PC-3 (cell line): ENCODE data around the gene MIPOL1. TPM values are rescaled to one million over a fixed set of nuclear protein-coding genes. Genes with fewer than 3 reads are reported as not detected.

Experiments
- ATAC-seq: fragments of 200-7000 bp; cut with Tn5 transposase; 2 replicates; pipeline ENCODE4 v1.9.1; 2020; ENCODE audit warnings: mild to moderate bottlenecking, moderate library complexity
- BruUV-seq: library from RNA; stranded (reverse); fragments of 400-500 nt; replicated peaks from 2 replicates; lab custom pipeline; 2021; lab: Mats Ljungman, UMichigan
- CTCF ChIA-PET: fragments of 300-600 bp; sonication (Branson Sonifier 250); formaldehyde crosslinking; loops from one replicate; lab custom pipeline; 2022; ENCODE audit warnings: antibody characterized with exemption; lab: Charles Lee
- POLR2A ChIA-PET: fragments of 300-600 bp; sonication (Branson Sonifier 250); formaldehyde crosslinking; loops from one replicate; lab custom pipeline; 2022; ENCODE audit warnings: antibody characterized with exemption; ENCODE audit not compliant: unreplicated experiment; lab: Charles Lee
- DNase-seq: peaks from one replicate; pipeline ENCODE4 v3.0.0-alpha.2; 2015
- H2AFZ ChIP-seq: fragments of 300-600 bp; sonication (generic); 2 replicates; pipeline ENCODE4 v1.6.0; 2016; ENCODE audit warnings: antibody characterized with exemption, low read length
- H3F3A ChIP-seq: fragments of 300-600 bp; sonication (generic); one replicate; pipeline ENCODE4 v1.6.0; 2017; ENCODE audit warnings: antibody characterized with exemption, low read length, control low read depth, mild to moderate bottlenecking; ENCODE audit not compliant: unreplicated experiment
- H3K27ac ChIP-seq: fragments of 300-600 bp; sonication (generic); 2 replicates; pipeline ENCODE4 v1.5.1; 2016; ENCODE audit warnings: mild to moderate bottlenecking, low read length
- H3K27me3 ChIP-seq: fragments of 300-600 bp; sonication (generic); 2 replicates; pipeline ENCODE4 v1.6.1; 2016; ENCODE audit warnings: low read length, mixed read lengths
- H3K36me3 ChIP-seq: fragments of 300-600 bp; sonication (generic); 2 replicates; pipeline ENCODE4 v1.6.1; 2016; ENCODE audit warnings: low read depth, mixed run types, low read length, mixed read lengths
- H3K4me1 ChIP-seq: fragments of 300-600 bp; sonication (generic); 2 replicates; pipeline ENCODE4 v1.5.1; 2016; ENCODE audit warnings: low read length; ENCODE audit not compliant: insufficient read depth
- H3K4me2 ChIP-seq: fragments of 300-600 bp; sonication (generic); 2 replicates; pipeline ENCODE4 v1.6.0; 2016; ENCODE audit warnings: low read length
- H3K4me3 ChIP-seq: fragments of 300-600 bp; sonication (generic); 2 replicates; pipeline ENCODE4 v1.5.1; 2016; ENCODE audit warnings: mild to moderate bottlenecking, low read length, mixed read lengths
- H3K79me2 ChIP-seq: fragments of 300-600 bp; sonication (generic); 2 replicates; pipeline ENCODE4 v1.6.1; 2017; ENCODE audit warnings: low read length, mixed read lengths
- H3K9ac ChIP-seq: fragments of 300-600 bp; sonication (generic); 2 replicates; pipeline ENCODE4 v1.6.0; 2016; ENCODE audit warnings: mild to moderate bottlenecking, low read length
- H3K9me2 ChIP-seq: fragments of 300-600 bp; sonication (generic); replicated peaks from 2 replicates; pipeline ENCODE4 v1.6.1; 2016; ENCODE audit warnings: mixed run types, low read length, mixed read lengths
- H3K9me3 ChIP-seq: fragments of 300-600 bp; sonication (generic); 2 replicates; pipeline ENCODE4 v1.6.1; 2016; ENCODE audit warnings: low read length, mixed read lengths
- H4K20me1 ChIP-seq: fragments of 300-600 bp; sonication (generic); 2 replicates; pipeline ENCODE4 v1.6.1; 2016; ENCODE audit warnings: low read length, mixed read lengths
- CTCF ChIP-seq: fragments of 300-600 bp; sonication (generic); conservative IDR thresholded peaks from 2 replicates; pipeline ENCODE4 v1.5.1; 2017; ENCODE audit warnings: antibody characterized with exemption, low read depth, mild to moderate bottlenecking, low read length
- EZH2 ChIP-seq: fragments of 300-600 bp; sonication (generic); IDR thresholded peaks from one replicate; pipeline ENCODE4 v1.6.1; 2017; ENCODE audit warnings: antibody characterized with exemption, mild to moderate bottlenecking, low read length; ENCODE audit not compliant: unreplicated experiment
- EZH2phosphoT487 ChIP-seq: fragments of 300-600 bp; sonication (generic); IDR thresholded peaks from 2 replicates; pipeline ENCODE4 v1.6.1; 2018; ENCODE audit warnings: mild to moderate bottlenecking, antibody characterized with exemption, low read length, borderline replicate concordance
- intact Hi-C: fragments of 100-400 bp; cut with micrococcal nuclease; formaldehyde crosslinking; loops from 2 replicates; pipeline ENCODE4 v1.9.0; 2023
- total RNA-seq: library from RNA; depleted of rRNA; stranded (reverse); fragments of >200 nt; gene quantifications from 2 replicates; pipeline ENCODE4 v1.2.3, GENCODE V29; 2014

MIPOL1 gene
- total RNA-seq, 1 experiment from 2014 or later = 22.5 TPM

- DNase-seq = no peak
- Histone ChIP-seq H3K4me1 (no peaks in the 10 kb centered on the region), H3K27me3 (no peaks in the 10 kb centered on the region), H3K4me2 (no peak overlapping the region), H3K4me3 (no peak overlapping the region), H3K9ac (no peak overlapping the region), H3F3A (no peaks in the 10 kb centered on the region), H4K20me1 (no peaks in the 10 kb centered on the region), H3K9me3 (no peaks in the 10 kb centered on the region), H3K79me2 (no peaks in the 10 kb centered on the region), H3K36me3 (no peaks in the 10 kb centered on the region), H3K9me2 (no peaks in the 10 kb centered on the region), H3K27ac (no peak overlapping the region), H2AFZ (no peak overlapping the region)
- ChIA-PET CTCF (no interaction called here), POLR2A (no interaction called here)
- no peak for ATAC-seq
- BruUV-seq = no TSS peak
- TF ChIP-seq EZH2 = no peak
- no peak for TF ChIP-seq CTCF
- no peak for TF ChIP-seq EZH2phosphoT487
- intact Hi-C loops = no loop called here
These were observed 215.3 kb downstream of the MIPOL1 start for GRCh38 chr14:37413050-37413449.

- no peak overlapping the region for H3K4me3 ChIP-seq
- H3K9me3 ChIP-seq = no peaks in the 10 kb centered on the region
- no peak for TF ChIP-seq CTCF
- TF ChIP-seq EZH2phosphoT487 = no peak
- no peak for TF ChIP-seq EZH2
- H3K79me2 ChIP-seq = no peaks in the 10 kb centered on the region
- POLR2A ChIA-PET = no interaction called here
- H3K27me3 ChIP-seq = no peaks in the 10 kb centered on the region
- CTCF ChIA-PET = no interaction called here
- H3K4me2 ChIP-seq = no peak overlapping the region
- BruUV-seq = no TSS peak
- no peak overlapping the region for H3K9ac ChIP-seq
- H3K36me3 ChIP-seq = no peaks in the 10 kb centered on the region
- no peaks in the 10 kb centered on the region for H3K4me1 ChIP-seq
- ATAC-seq = no peak
- H2AFZ ChIP-seq = no peak overlapping the region
- H3F3A ChIP-seq = no peaks in the 10 kb centered on the region
- no peak overlapping the region for H3K27ac ChIP-seq
- no peaks in the 10 kb centered on the region for H3K9me2 ChIP-seq
- no peak for DNase-seq
- intact Hi-C loops = no loop called here
- H4K20me1 ChIP-seq = no peaks in the 10 kb centered on the region
These were observed 215.8 kb downstream of the MIPOL1 start for GRCh38 chr14:37413504-37414003.

- ATAC-seq (no peak), DNase-seq (no peak)
- no peaks in the 10 kb centered on the region for H4K20me1 ChIP-seq
- H3K27me3 ChIP-seq = no peaks in the 10 kb centered on the region
- H3K9me3 ChIP-seq = no peaks in the 10 kb centered on the region
- 0 out of 2 replicates have a peak, but pooled peaks cover 8% of the 10 kb centered on the region for H3K4me1 ChIP-seq
- ChIA-PET POLR2A (interaction anchor here (0.5 kb wide), 1 partner anchor 51 kb away, joined by 5 read pairs; no protein-coding TSS in a partner anchor), CTCF (no interaction called here)
- H3K9me2 ChIP-seq = no peaks in the 10 kb centered on the region
- H3K9ac ChIP-seq = no peak overlapping the region
- H3F3A ChIP-seq = no peaks in the 10 kb centered on the region
- H3K36me3 ChIP-seq = no peaks in the 10 kb centered on the region
- H2AFZ ChIP-seq = no peak overlapping the region
- TF ChIP-seq EZH2phosphoT487 (no peak), EZH2 (no peak), CTCF (no peak)
- intact Hi-C loops = no loop called here
- BruUV-seq = no TSS peak
- no peak overlapping the region for H3K4me3 ChIP-seq
- no peak overlapping the region for H3K27ac ChIP-seq
- H3K4me2 ChIP-seq = no peak overlapping the region
- H3K79me2 ChIP-seq = no peaks in the 10 kb centered on the region
These were observed 218.5 kb downstream of the MIPOL1 start for GRCh38 chr14:37416264-37416663.
